Stromal cell of bone marrow (primary cell): ENCODE results near the gene PDIA3.
A peak's percentile ranks its signal among the peaks of the same experiment; 100 is the strongest.
"Not testable (repeated sequence)": the region's sequence is repeated elsewhere in the genome, so short reads cannot be mapped to it uniquely, and the experiment has no call there.

Experiments used
- DNase-seq: peaks from one replicate; pipeline ENCODE4 v3.0.0-alpha.2; 2012; ENCODE audit warnings: low read depth

Gene PDIA3

GRCh38 chr15:43746245-43746902, at the start of gene PDIA3:
Gene PDIA3 (plus strand): TSS chr15:43746438. CDS start chr15:43746540, 102 bp downstream.
- peak; percentile 79 for DNase-seq

- no peak for DNase-seq
These were observed 44.1 kb upstream of the PDIA3 start for GRCh38 chr15:43702174-43702573.

GRCh38 chr15:43702701-43703424, 43.4 kb upstream of the PDIA3 start:
- no peak for DNase-seq

- not testable (repeated sequence) for DNase-seq
These were observed 35.7 kb upstream of the PDIA3 start for GRCh38 chr15:43710431-43711131.

DNA sequence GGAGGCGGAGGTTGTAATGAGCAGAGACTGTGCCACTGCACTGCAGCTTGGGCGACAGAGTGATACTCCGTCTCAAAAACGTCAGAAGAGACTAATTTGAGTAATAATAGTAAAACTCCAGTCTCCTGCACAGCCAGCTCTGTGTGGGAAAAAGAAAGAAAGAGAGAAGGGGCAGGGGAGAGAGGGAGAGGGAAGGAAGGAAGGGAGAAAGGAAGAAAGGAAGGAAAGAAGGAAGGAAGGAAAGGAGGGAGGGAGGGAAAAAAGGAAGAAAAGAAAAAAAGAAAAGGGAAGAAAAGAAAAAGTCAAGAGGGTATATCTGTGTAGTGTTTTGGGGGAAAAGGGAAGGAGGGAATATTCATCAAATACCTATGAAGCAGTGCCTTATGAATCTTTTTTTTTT, 23.1 kb upstream of the PDIA3 start:
- DNase-seq: no peak

DNA sequence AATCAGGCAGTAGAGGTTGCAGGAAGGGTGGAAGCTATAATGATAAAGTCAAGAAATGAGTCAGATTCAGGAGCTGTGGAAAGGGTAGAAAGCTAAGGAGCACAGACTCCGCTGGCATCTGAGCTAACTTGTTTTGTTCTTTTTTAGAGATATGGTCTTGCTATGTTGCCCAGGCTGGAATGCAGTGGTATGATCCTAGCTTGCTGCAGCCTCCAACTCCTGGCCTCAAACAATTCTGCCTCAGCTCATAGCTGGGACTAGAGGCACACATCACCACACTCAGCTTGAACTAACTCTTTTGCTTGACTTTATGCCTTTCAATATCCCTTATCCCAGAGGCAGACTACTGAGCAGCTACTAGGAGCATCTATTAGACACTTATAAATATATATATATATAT, 19.9 kb upstream of the PDIA3 start:
- DNase-seq: not testable (repeated sequence)

- DNase-seq: not testable (repeated sequence)
These were observed 18.0 kb upstream of the PDIA3 start for GRCh38 chr15:43728053-43728725.

- DNase-seq: no peak
These were observed 10.8 kb upstream of the PDIA3 start for GRCh38 chr15:43735416-43735815.

DNA sequence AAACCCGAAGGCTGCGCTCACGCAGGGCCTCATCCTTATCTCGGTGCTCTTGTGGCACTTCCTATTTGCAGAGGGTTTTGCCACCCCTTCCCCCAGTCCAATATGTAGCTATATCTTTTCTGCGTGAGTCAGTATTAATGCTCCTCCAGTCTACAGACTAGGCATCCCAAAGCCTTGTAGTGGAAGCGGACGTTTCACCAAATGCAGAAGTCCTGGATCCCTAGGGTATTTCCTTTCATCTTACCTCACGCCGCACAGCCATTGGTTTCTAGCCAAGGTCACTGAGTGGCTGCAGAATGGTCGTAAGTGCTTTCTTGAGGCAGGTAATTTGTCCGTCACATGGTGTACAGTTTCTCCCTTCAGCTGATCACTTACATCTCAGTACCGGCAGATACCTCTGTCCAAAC, 668 bp downstream of the PDIA3 start:
- not testable (repeated sequence) for DNase-seq

DNA sequence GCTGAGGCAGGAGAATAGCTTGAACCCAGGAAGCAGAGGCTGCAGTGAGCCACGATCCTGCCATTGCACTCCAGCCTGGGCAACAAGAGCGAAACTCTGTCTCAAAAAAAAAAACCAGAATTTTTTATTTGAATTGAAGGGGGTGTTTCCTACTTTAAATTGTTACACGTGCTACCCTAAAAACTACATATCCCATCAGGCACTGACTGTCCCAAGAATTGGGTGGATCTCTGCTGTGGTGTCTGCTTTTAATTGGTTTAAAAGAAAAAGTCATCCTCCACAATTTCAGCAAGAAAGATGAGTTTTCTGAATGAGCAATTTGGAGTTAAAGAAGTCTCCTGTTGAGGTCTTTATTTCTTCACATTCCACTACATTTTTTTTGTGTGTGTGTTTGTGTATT, 2.1 kb downstream of the PDIA3 start:
- no peak for DNase-seq

GRCh38 chr15:43749690-43750345, 3.6 kb downstream of the PDIA3 start:
- no peak for DNase-seq

GRCh38 chr15:43751885-43752284, 5.6 kb downstream of the PDIA3 start:
- DNase-seq: no peak

DNA sequence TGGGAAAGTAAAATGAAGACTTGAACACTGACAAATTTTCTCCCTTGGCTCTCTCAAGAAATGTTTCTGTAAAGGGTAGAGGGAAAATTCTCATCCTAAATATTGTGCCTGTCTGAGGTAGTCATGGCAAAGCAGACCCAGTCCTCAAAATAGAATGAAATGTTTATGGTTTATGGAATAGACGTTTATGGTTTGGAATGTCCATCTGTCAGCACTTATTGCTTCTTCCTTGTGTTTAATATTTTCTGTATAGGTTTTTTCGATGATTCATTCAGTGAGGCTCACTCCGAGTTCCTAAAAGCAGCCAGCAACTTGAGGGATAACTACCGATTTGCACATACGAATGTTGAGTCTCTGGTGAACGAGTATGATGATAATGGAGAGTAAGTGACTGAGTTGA, 16.6 kb downstream of the PDIA3 start:
- DNase-seq: no peak

GRCh38 chr15:43763819-43764446, 17.7 kb downstream of the PDIA3 start:
- no peak for DNase-seq

- DNase-seq: no peak
These were observed 23.5 kb downstream of the PDIA3 start for GRCh38 chr15:43769584-43770228.

GRCh38 chr15:43771816-43772215, 25.6 kb downstream of the PDIA3 start:
- no peak for DNase-seq

- no peak for DNase-seq
These were observed 26.4 kb downstream of the PDIA3 start for GRCh38 chr15:43772624-43773023.

DNA sequence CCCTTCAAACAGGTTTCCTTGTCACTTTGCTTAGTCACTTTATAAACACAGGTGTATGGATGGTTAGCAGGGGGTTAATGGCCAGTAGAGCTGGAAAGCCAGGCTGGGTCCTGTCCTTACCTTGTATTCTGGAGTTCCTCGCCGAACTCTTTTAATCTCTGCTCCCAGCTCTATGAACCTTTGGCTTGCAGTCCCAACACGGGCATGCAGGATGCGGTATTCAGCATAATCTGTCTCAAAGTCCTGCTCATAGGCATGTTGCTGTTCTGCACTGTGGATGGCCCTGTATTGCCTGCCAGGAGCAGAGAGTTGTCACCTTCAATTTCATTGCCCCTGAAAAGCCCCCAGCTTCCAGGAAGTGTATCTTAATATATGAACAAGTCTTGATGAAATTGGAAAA, 27.8 kb downstream of the PDIA3 start:
- DNase-seq: no peak

GRCh38 chr15:43775411-43775965, 29.2 kb downstream of the PDIA3 start:
- no peak for DNase-seq

DNA sequence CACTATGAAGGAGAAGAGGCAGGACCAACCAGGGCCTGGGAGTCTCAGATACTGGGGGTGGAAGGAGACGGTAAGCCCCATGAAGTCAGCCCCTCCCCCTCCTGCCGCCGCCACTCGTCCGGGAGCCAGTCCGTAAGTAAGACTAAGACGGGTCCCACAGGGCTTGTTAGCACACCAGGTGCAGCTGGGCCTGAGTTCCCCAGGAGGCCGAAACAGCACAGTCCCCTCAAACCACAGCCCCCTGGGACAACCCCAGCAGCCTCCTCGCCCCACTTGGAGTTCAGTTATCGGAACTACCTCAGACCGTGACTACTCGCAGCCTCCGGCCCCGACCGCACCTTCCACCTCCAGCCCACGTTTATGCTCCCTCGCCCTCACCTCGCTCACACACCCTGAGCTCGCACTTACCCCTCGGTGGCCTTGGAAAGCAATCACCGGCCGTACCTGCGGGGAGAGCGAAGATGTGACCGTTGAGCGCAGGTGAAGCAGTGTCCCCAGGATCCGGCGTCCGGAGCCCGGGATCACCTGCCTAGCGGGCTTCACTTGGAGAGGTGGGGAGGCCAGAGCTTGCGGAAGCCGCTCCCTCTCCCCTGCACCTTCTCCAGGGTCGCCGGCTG, 30.0 kb downstream of the PDIA3 start:
- DNase-seq: no peak
